HCT116 (cell line): Measurements from ENCODE around the gene SPRED2.

Source experiments
- CTCF ChIP-seq, 3 experiments: fragments of 200-600 bp in 1 of 3; sonication (generic) in 1 of 3; IDR thresholded peaks in 2 of 3; conservative IDR thresholded peaks in 1 of 3; 2 replicates each; pipeline ENCODE4 v1.5.1; 2012 to 2017; ENCODE audit warnings: low read depth in 2 of 3, low read length in 2 of 3, antibody characterized with exemption in 1 of 3, borderline replicate concordance in 1 of 3, control low read depth in 1 of 3, mild to moderate bottlenecking in 1 of 3, mixed read lengths in 1 of 3, mixed run types in 1 of 3, moderate library complexity in 1 of 3; ENCODE audit not compliant: insufficient read depth in 1 of 3
- EZH2phosphoT487 ChIP-seq: fragments of 200-600 bp; IDR thresholded peaks from 2 replicates; pipeline ENCODE4 v1.6.1; 2018; ENCODE audit warnings: antibody characterized with exemption, borderline replicate concordance

GRCh38 chr2:65450393-65450792 is 18.0 kb upstream of the SPRED2 start:
- TF ChIP-seq CTCF (IDR thresholded peaks at IDR 0.05 in 2 of 3, conservative IDR thresholded peaks at IDR 0.05 in 1 of 3; ENCODE audit: borderline replicate concordance in 1 of 3, insufficient read depth in 1 of 3, low read depth in 2 of 3, low read length in 2 of 3) (no peak), EZH2phosphoT487 (no peak)
